Urinary bladder (tissue), 4 donors: Measurements from ENCODE around the gene LIMA1. TPM values are rescaled to one million over a fixed set of nuclear protein-coding genes. Genes with fewer than 3 reads are reported as not detected.

ENCODE experiments used
- DNase-seq: peaks from one replicate; pipeline ENCODE4 v3.0.0-alpha.2; 2015; ENCODE audit errors: extremely low spot score
- H3K27ac ChIP-seq: one replicate; pipeline ENCODE4 v1.5.1; 2013; ENCODE audit warnings: low read depth, mild to moderate bottlenecking, moderate library complexity
- H3K36me3 ChIP-seq: one replicate; pipeline ENCODE4 v1.6.1; 2013; ENCODE audit warnings: mild to moderate bottlenecking, moderate library complexity; ENCODE audit not compliant: insufficient read depth
- H3K4me1 ChIP-seq: one replicate; pipeline ENCODE4 v1.6.1; 2013; ENCODE audit warnings: mild to moderate bottlenecking, moderate library complexity; ENCODE audit not compliant: insufficient read depth
- H3K4me3 ChIP-seq: one replicate; pipeline ENCODE4 v1.5.1; 2013; ENCODE audit warnings: low read depth, low read length
- WGBS: extraction: QIAGEN DNeasy Blood & Tissue Kit; methylation state at CpG from one replicate; pipeline ENCODE4 v1.1.7; 2013; 5-methylcytosine and 5-hydroxymethylcytosine counted together
- polyA plus RNA-seq: library from polyadenylated mRNA; stranded (reverse); fragments of 200-250 nt; gene quantifications from one replicate; pipeline ENCODE4 v1.2.3, GENCODE V29; 2013
- total RNA-seq: library from RNA; depleted of rRNA; stranded (reverse); fragments of >200 nt; gene quantifications from one replicate; pipeline ENCODE4 v1.2.3, GENCODE V29; 2014
- donor health status: healthy with polysubstance abuse.
- donor health status: healthy.

LIMA1 gene
- total and polyA plus RNA-seq, 2 donors = 47.3 to 137 TPM

DNA sequence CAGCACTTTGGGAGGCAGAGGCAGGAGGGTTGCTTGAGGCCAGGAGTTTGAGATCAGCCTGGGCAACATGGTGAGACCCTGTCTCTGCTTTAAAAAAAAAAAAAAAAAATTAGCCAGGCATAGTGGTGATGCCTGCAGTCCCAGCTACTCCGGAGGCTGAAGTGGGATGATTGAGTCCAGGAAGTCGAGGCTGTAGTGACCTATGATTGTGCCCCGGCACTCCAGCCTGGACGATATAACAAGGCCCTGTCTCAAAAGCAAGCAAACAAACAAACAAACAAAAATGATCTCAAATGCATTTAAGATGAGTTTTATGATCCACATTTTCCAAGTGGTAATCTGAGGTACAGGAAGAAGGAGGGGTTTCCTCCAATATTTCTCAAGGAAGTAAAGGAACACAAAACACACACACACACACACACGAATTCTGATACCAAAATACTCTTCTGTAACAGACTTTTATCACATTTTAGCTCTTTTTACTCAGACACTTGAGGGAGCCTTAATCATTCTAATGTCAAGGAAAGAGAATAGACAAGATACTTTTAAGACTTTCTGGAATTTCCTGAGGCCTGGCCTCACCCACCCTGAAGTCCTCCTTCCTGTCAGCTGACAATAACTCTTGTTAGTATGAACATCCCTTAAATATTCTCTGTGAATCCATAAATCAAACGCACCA lies 71.8 kb downstream of the LIMA1 start:
- 56% methylated on average over 6 of the region's 6 CpGs for WGBS
- Histone ChIP-seq H3K36me3 (no peaks in the 10 kb centered on the region), H3K27ac (peak overlapping the region; percentile 50), H3K4me3 (no peak overlapping the region), H3K4me1 (no peaks in the 10 kb centered on the region)
- DNase-seq = no peak

DNA sequence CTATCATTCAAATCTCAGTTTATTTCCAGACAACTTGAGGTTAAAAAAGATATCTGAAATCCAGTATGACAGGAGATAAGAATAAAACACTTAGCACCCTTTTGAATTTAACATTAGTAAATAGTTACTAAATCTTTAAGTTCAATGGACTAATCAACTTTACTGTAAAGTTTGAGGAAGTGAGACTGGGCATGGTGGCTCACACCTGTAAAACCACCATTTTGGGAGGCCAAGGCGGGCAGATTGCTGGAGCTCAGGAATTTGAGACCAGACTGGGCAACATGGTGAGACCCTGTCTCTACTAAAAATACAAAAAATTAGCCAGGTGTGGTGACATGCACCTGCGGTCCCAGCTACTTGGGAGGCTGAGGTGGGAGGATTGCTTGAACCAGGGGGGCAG lies 75.9 kb downstream of the LIMA1 start:
- Histone ChIP-seq H3K4me1 (no peaks in the 10 kb centered on the region), H3K4me3 (no peak overlapping the region), H3K27ac (no peak overlapping the region), H3K36me3 (peaks cover 3% of the 10 kb centered on the region)
- WGBS = 98% methylated on average over 2 of the region's 2 CpGs
- DNase-seq = no peak

DNA sequence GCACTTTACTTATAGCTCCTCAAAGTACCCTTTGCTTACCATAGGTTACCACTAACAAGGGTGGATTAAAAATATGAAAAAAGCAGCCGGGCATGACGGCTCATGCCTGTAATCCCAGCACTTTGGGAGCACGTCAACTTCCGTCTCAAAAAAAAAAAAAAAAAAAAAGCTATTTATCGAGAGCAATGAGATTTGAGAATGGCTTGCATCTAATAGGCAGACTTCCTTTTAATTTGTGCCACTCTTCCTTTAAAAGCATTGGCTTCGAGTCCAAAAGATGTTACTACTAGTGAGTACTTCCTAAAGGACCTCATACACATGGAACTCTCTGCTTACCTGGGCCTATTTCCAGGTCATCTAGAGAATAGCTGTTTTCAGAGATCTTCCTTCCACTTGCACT lies 77.7 kb downstream of the LIMA1 start:
- WGBS = 89% methylated on average over 6 of the region's 6 CpGs
- H3K36me3 ChIP-seq = peaks cover 3% of the 10 kb centered on the region
- H3K27ac ChIP-seq = no peak overlapping the region
- no peaks in the 10 kb centered on the region for H3K4me1 ChIP-seq
- no peak for DNase-seq
- no peak overlapping the region for H3K4me3 ChIP-seq

DNA sequence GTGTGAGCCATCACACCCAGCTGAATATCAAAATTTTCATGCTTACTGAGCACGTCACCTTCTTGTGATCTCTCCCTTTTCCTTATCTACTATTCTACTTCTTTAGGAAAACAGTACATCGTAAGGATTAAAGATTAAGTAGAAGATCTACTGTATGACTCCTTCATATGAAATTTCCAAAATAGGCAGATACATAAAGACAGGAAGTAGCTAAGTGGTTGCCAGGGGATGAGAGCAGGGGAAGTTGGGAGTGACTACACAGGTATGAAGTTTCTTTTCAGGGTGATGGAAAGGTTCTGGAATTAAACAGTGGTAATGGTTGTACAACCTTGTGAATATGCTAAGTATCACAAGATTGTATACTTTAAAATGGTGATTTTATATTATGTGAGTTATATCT lies 79.6 kb downstream of the LIMA1 start:
- no peak overlapping the region for H3K4me3 ChIP-seq
- WGBS = 73% methylated on average over 2 of the region's 2 CpGs
- H3K4me1 ChIP-seq = no peaks in the 10 kb centered on the region
- peaks cover 3% of the 10 kb centered on the region for H3K36me3 ChIP-seq
- DNase-seq = no peak
- no peak overlapping the region for H3K27ac ChIP-seq

DNA sequence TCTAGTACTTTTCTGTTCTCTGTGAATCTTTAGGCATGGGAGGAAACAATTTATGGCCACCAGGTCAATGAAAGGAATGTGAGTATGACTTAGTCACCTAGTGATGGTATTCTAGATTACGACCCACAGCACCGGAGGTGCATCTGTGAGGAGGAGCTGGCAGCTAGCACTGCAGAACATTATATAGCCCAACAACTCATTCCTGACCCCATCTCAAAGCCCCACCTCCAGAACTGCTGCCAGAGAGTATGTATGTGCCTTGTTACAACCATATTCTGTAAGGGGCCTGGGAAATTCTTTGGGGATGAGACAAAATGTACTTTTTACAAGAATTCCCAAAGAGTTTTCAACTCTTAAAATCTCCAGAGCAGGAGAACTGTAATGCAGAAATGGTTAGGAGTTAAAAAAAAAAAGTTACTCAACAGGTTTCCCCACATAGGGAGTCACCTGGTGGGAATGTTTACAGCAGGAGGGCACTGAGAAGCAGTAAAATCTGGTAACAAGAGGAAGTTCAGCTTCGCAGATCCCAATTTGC lies 81.3 kb downstream of the LIMA1 start:
- 60% methylated on average over 3 of the region's 3 CpGs for WGBS
- Histone ChIP-seq H3K4me1 (no peaks in the 10 kb centered on the region), H3K4me3 (no peak overlapping the region), H3K36me3 (peaks cover 3% of the 10 kb centered on the region), H3K27ac (no peak overlapping the region)
- no peak for DNase-seq

DNA sequence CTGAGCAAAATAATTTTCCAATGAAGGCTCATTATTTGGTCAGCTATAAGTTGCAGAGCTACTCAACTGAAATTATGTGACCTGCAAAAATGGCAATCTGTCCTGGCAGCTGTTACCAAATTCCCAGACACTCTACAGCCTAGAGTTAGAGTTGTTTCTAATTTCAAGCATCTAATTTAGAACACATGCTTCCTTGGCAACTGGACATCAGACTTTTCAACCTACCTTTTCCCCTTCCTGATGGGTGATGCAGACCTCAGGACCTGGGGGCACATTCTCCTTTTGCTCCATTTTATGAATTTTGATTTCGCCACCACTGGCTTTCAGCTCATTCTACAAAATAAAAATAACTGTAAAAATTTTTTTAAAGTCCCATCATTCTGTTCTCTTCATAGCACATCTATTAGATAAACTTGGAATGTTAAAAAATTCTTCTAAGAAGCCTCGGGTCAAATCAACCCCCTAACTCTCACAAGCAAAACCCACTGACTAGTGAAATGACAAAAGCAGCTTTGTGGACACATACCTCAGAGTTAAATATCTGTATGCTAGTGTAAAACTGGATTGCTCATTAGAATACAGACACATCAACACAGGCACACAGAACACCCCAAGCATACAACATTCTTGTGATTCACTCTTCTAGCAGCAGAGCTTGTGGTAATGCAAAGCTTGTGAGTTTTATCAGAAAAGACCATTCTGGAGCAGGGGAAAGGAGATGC lies 82.6 kb downstream of the LIMA1 start:
- DNase-seq = no peak
- no peak overlapping the region for H3K4me3 ChIP-seq
- WGBS = 72% methylated on average over 2 of the region's 2 CpGs
- H3K4me1 ChIP-seq = no peaks in the 10 kb centered on the region
- no peak overlapping the region for H3K27ac ChIP-seq
- H3K36me3 ChIP-seq = peaks cover 3% of the 10 kb centered on the region

DNA sequence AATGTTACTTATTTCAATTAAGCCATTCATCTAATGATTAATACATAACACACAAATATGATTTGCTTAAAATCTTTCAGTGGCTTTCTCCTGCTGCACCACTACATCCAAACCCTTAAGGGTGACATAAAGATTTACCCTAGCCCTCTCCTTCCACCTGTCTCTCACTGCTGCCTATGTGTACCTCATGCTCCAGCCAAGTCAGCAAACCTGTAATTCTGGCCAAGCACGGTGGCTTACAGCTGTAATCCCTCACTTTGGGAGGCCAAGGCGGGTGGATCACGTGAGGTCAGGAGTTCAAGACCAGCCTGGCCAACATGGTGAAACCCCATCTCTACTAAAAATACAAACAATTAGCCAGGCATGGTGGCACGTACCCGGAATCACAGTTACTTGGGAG lies 84.5 kb downstream of the LIMA1 start:
- Histone ChIP-seq H3K4me3 (no peak overlapping the region), H3K27ac (no peak overlapping the region), H3K36me3 (no peaks in the 10 kb centered on the region), H3K4me1 (no peaks in the 10 kb centered on the region)
- no peak for DNase-seq
- WGBS = 87% methylated on average over 5 of the region's 5 CpGs

DNA sequence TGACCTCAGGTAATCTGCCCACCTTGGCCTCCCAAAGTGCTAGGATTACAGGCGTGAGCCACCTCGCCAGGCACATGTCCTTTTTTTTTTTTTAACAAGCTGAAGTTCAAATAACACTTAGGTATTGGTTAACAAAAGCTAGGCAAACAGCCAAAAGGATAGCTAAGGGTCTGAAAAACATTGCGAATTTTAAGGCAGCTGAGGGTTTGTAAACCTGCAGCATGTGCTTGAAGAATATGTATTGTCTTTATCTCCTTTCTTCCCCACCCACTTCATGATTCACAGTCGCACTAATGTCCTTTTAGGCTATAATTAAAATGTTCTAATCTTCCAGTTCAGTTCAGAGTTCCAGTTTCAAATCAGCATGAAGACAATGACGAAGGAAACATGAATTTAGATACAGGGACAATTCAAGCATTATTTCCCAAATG lies 86.0 kb downstream of the LIMA1 start:
- WGBS = 79% methylated on average over 5 of the region's 5 CpGs
- no peak for DNase-seq
- Histone ChIP-seq H3K36me3 (no peaks in the 10 kb centered on the region), H3K4me1 (no peaks in the 10 kb centered on the region), H3K27ac (no peak overlapping the region), H3K4me3 (no peak overlapping the region)

DNA sequence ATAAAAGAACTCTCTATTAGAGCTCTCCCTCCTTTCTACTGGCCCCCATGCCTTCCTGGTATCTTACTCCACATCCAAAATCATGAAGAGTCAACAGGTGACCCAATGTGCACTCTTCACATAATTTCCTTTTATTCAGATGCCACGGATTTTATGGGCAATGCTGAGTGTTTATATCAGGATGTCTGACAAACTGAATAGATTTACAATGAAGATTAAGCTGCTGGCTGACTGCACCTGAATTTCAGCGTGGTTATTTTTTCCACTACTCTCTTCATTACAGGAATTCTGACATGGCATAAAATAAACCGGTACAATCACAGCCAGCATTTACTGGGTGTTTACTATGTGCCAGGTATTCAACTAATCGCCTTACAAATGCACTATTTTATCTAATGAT lies 86.8 kb downstream of the LIMA1 start:
- WGBS = 29% methylated on average over 4 of the region's 4 CpGs
- Histone ChIP-seq H3K4me1 (no peaks in the 10 kb centered on the region), H3K36me3 (no peaks in the 10 kb centered on the region), H3K27ac (no peak overlapping the region), H3K4me3 (no peak overlapping the region)
- DNase-seq = no peak

DNA sequence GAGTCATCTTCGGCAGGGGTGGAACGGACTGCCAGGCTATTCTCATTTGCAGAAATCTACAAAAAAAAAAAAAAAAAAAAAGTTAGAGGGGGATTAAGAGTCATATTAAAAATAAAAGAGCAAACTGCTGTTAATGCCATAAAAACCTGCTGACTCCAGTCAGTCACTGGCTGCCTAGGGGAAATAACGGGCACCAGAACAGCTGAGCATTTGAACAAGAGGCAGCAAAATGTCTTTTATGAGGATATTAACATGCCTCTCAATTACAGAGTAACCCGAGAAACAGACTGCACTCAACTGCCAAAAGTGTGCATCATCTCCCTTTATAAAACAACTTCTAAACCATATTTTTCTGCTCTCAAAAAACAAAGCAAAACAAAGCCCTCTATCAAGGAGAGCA lies 87.5 kb downstream of the LIMA1 start:
- H3K27ac ChIP-seq = no peak overlapping the region
- H3K4me3 ChIP-seq = no peak overlapping the region
- DNase-seq = no peak
- H3K36me3 ChIP-seq = no peaks in the 10 kb centered on the region
- no peaks in the 10 kb centered on the region for H3K4me1 ChIP-seq
- 53% methylated on average over 4 of the region's 4 CpGs for WGBS

DNA sequence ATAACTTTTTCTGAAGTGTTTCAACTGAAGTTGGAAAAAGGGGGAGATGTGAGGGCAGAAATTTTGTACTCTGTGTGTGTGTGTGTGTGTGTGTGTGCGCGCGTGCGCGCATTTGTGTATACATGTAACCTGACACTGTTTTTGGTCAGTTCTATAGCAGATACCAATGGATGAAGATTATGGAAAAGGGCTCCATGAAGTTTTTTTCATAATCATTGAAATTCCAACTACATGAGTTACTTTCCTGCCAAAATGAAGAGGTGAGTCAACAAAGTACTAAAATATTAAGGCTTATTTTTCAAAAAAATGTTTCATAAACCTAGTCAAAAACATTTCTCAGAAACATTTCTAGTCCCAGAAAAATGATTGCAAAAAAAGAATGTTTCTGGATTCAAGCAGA lies 90.4 kb downstream of the LIMA1 start:
- no peak overlapping the region for H3K27ac ChIP-seq
- DNase-seq = no peak
- no peaks in the 10 kb centered on the region for H3K36me3 ChIP-seq
- peaks cover 2% of the 10 kb centered on the region for H3K4me1 ChIP-seq
- H3K4me3 ChIP-seq = no peak overlapping the region
- WGBS = 78% methylated on average over 5 of the region's 5 CpGs

DNA sequence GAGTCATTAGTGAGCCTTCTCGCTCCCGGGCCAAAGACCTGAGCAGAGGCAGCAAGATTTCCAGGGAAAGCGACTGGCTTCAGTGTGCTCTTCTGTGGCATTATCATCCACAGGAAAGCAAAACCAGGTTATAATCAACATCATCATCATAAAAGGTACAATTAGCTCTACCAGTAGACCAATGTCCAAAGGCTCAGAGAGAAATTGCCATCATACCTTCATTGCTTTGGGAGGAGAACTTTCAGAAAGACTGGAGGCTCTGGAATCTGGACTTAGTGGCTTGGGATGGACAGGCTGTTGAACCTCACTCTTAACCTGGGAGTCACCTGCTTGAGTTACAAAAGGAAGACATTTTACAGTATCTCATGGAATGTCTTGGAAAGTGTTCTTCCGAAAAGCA lies 91.1 kb downstream of the LIMA1 start:
- Histone ChIP-seq H3K27ac (no peak overlapping the region), H3K36me3 (no peaks in the 10 kb centered on the region)

DNA sequence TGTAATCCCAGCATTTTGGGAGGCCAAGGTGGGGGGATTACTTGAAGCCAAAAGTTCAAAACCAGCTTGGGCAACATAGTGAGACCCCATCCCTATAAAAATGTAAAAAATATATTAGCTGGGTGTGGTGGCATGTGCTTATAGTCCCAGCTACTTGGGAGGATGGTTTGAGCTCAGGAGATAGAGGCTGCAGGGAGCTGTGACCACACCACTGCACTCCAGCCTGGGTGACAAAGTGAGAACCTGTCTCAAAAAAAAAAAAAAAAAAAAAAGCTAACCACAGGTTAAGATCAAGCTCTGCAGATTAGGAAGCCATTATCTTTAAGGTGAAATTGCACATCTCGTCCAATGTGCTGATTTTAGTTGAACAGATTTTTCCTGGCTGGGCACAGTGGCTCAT lies 92.5 kb downstream of the LIMA1 start:
- no peak overlapping the region for H3K4me3 ChIP-seq
- 81% methylated on average over 1 of the region's 1 CpG for WGBS
- peaks cover 2% of the 10 kb centered on the region for H3K4me1 ChIP-seq
- no peaks in the 10 kb centered on the region for H3K36me3 ChIP-seq
- no peak for DNase-seq
- no peak overlapping the region for H3K27ac ChIP-seq

More for the DNA sequence above, 91.1 kb downstream of the LIMA1 start:
- no peak for DNase-seq
- H3K4me3 ChIP-seq = no peak overlapping the region
- H3K4me1 ChIP-seq = peaks cover 2% of the 10 kb centered on the region
- WGBS = 98% methylated on average over 4 of the region's 4 CpGs

DNA sequence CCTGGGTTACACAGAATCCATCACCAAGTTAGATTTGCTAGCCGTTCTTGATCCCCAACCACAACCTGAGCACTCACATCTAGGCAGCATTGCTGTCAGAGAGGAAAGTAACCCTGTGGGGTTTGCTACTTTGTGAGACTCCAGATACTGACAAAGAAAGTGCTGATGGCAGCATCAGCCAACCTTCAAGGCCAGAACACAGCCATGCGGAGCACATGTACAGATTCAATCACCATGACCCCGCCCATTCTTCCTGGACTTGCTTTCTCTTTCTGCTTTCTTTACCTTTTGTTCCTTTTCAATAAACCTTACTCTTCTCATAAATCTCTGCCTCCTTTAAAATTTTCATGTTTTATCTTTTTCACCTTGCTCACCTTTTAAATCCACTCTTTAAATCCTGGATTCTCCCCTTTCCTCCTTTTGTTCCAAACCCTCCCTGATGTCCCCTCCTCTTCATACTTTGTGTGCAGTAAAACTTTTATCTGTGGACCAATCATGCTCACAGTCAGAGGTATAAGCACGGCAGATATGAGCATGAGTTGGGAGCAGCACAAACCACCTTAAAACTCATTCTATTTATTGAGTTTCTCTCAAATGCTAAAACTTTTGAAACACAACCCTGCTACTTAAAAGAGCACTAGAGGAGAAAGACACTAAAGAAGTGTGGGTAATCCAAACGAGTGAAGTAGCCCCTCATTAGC lies 94.3 kb downstream of the LIMA1 start:
- Histone ChIP-seq H3K4me1 (peaks cover 2% of the 10 kb centered on the region), H3K36me3 (no peaks in the 10 kb centered on the region), H3K4me3 (no peak overlapping the region), H3K27ac (peak overlapping the region; percentile 39)
- WGBS = 81% methylated on average over 5 of the region's 5 CpGs
- no peak for DNase-seq
